Measurements from ENCODE around the gene OGG1. TPM values are rescaled to one million over a fixed set of nuclear protein-coding genes. Genes with fewer than 3 reads are reported as not detected.

OGG1 gene
- total and polyA plus RNA-seq, 9 of the 15 experiments (the other 6 are each of a cell fraction or from before 2014, with no cell fraction given): 6.6 to 33.0 (median 24.4) TPM

- TF ChIP-seq RERE (CRISPR knock-in tag; IDR thresholded peaks at IDR 0.05; ENCODE audit: borderline replicate concordance) (no peak), HNRNPUL1 (IDR thresholded peaks at IDR 0.05; ENCODE audit: low read length) (no peak), ZNF444 (CRISPR knock-in tag; IDR thresholded peaks at IDR 0.05) (no peak), RAD21 (CRISPR knock-in tag; conservative IDR thresholded peaks at IDR 0.05 in 1 of 2, IDR thresholded peaks at IDR 0.05 in 1 of 2) (peak; percentile 99), UBTF (IDR thresholded peaks at IDR 0.05; ENCODE audit: borderline replicate concordance in 1 of 2, low read depth in 2 of 2, low read length in 2 of 2) (no peak), NCOR1 (IDR thresholded peaks at IDR 0.05) (peak; percentile 63), LCOR (CRISPR knock-in tag; IDR thresholded peaks at IDR 0.05) (peak; percentile 34), RB1 (IDR thresholded peaks at IDR 0.05; ENCODE audit: low read depth) (peak; percentile 80), MAX (CRISPR knock-in tag; IDR thresholded peaks at IDR 0.05) (peak; percentile 55; the same call in 1 of the 2 replicates), PRDM10 (IDR thresholded peaks at IDR 0.05; ENCODE audit: partially characterized antibody) (no peak), HMGN3 (IDR thresholded peaks at IDR 0.05; ENCODE audit: borderline replicate concordance, extremely low read depth, insufficient read length, low read depth, low read length) (no peak), ZNF395 (CRISPR knock-in tag; IDR thresholded peaks at IDR 0.05) (no peak), HCFC1 (IDR thresholded peaks at IDR 0.05; ENCODE audit: low read depth, low read length) (peak; percentile 56)
Measured at GRCh38 chr3:9715764-9716437, 33.9 kb upstream of the OGG1 start (continued).
